ENCODE results near the gene ACTRT2. TPM values are rescaled to one million over a fixed set of nuclear protein-coding genes. Genes with fewer than 3 reads are reported as not detected.

The ACTRT2 gene
- total and polyA plus RNA-seq, 2 donors (not counting 3 experiments of a cell fraction or from before 2014, with no cell fraction given): not detected

- FAIRE-seq (no peak), DNase-seq (ENCODE audit: low read depth, low spot score) (no peak)
- Histone ChIP-seq H3K4me2 (ENCODE audit: insufficient read depth, low read length) (no peak overlapping the region), H4K20me1 (replicated peaks; ENCODE audit: control insufficient read depth, extremely low read depth, insufficient read depth, low read length) (no peaks in the 10 kb centered on the region), H3K27me3 (ENCODE audit: control insufficient read depth in 2 of 2, insufficient read depth in 2 of 2, low read length in 2 of 2) (no peaks in the 10 kb centered on the region), H3K4me3 (replicated peaks in 1 of 3; ENCODE audit: insufficient read depth in 1 of 3, low read depth in 1 of 3, low read length in 3 of 3) (no peak overlapping the region), H3K9me1 (replicated peaks; ENCODE audit: control insufficient read depth, extremely low read depth, insufficient read depth, low read length) (no peaks in the 10 kb centered on the region), H2AFZ (ENCODE audit: low read depth, low read length) (no peak overlapping the region), H3K79me2 (ENCODE audit: control insufficient read depth, insufficient read depth, low read length) (no peaks in the 10 kb centered on the region), H3K9ac (replicated peaks; ENCODE audit: extremely low read depth, insufficient read depth, low read length) (no peak overlapping the region), H3K27ac (ENCODE audit: insufficient read depth, low read depth, low read length) (no peak overlapping the region), H3K4me1 (ENCODE audit: control insufficient read depth, extremely low read depth, insufficient read depth, low read length) (no peaks in the 10 kb centered on the region), H3K9me3 (replicated peaks; ENCODE audit: control insufficient read depth, insufficient read depth, low read length) (peaks cover 9% of the 10 kb centered on the region), H3K36me3 (ENCODE audit: control insufficient read depth in 2 of 2, extremely low read depth in 1 of 2, insufficient read depth in 2 of 2, low read length in 2 of 2) (no peaks in the 10 kb centered on the region)
- ChIA-PET POLR2A (no interaction called here), CTCF (no interaction called here)
- BruUV-seq (replicated peaks): no TSS peak
- no peak for TF ChIP-seq POLR2A (IDR thresholded peaks at IDR 0.05; ENCODE audit: low read depth, low read length)
- TF ChIP-seq POLR2AphosphoS5 (IDR thresholded peaks at IDR 0.05; ENCODE audit: insufficient read depth, low read depth, low read length): no peak
- no peak for TF ChIP-seq MYC (IDR thresholded peaks at IDR 0.05; ENCODE audit: low read depth, low read length)
- TF ChIP-seq FOS (IDR thresholded peaks at IDR 0.05; ENCODE audit: borderline replicate concordance, insufficient read depth, low read length): no peak
- TF ChIP-seq, protein P1, sequence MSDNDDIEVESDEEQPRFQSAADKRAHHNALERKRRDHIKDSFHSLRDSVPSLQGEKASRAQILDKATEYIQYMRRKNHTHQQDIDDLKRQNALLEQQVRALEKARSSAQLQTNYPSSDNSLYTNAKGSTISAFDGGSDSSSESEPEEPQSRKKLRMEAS (IDR thresholded peaks at IDR 0.05; ENCODE audit: insufficient read depth, insufficient read length): no peak
- no peak for TF ChIP-seq GATA2 (IDR thresholded peaks at IDR 0.05; ENCODE audit: insufficient read depth, insufficient read length, low read depth, low read length)
- no peak for TF ChIP-seq JUN (IDR thresholded peaks at IDR 0.05; ENCODE audit: borderline replicate concordance, insufficient read depth, insufficient read length, low read depth)
- intact Hi-C loops (cut with micrococcal nuclease) (no loop called here), dilution Hi-C loops (cut with MboI; ENCODE audit: extremely low pct_ligation_motif_present, low sequenced_read_pairs) (no loop called here)
Observed at GRCh38 chr1:2990376-2991115, 30.7 kb upstream of the ACTRT2 start.

All from endothelial cell of umbilical vein (primary cell).